ENCODE results near the gene GRB7. TPM values are rescaled to one million over a fixed set of nuclear protein-coding genes. Genes with fewer than 3 reads are reported as not detected.
"Not testable (repeated sequence)": the region's sequence is repeated elsewhere in the genome, so short reads cannot be mapped to it uniquely, and the experiment has no call there.

Gene GRB7
- total RNA-seq, 1 donor from 2014 or later, result 1.6 TPM

- H3K36me3 ChIP-seq, result peaks cover 74 to 81% of the 10 kb centered on the region in 2 donors
These were observed 27.5 kb upstream of the GRB7 start for GRCh38 chr17:39709998-39710964.

GRCh38 chr17:39711071-39711470 lies 26.7 kb upstream of the GRB7 start:
- H3K4me3 ChIP-seq; H3K27ac ChIP-seq; DNase-seq (ENCODE audit: low spot score in 2 of 2); H3K9me3 ChIP-seq; H3K4me1 ChIP-seq; intact Hi-C loops (cut with DNase I); H3K27me3 ChIP-seq: not testable (repeated sequence)
- peaks cover 82 to 89% of the 10 kb centered on the region in 2 donors for H3K36me3 ChIP-seq

More at GRCh38 chr17:39709998-39710964, 27.5 kb upstream of the GRB7 start:
- no peak overlapping the region for H3K4me3 ChIP-seq
- peaks cover 7 to 18% of the 10 kb centered on the region in 2 donors for H3K4me1 ChIP-seq
- H3K27me3 ChIP-seq, result no peaks in the 10 kb centered on the region
- intact Hi-C loops (cut with DNase I), result no loop called here
- H3K27ac ChIP-seq, result no peak overlapping the region
- no peaks in the 10 kb centered on the region for H3K9me3 ChIP-seq
- DNase-seq (ENCODE audit: low spot score in 2 of 2), result no peak
- no peak for TF ChIP-seq CTCF (IDR thresholded peaks at IDR 0.05)

GRCh38 chr17:39711851-39712250 lies 25.9 kb upstream of the GRB7 start:
- intact Hi-C loops (cut with DNase I), result no loop called here
- no peak overlapping the region for H3K27ac ChIP-seq
- TF ChIP-seq CTCF (IDR thresholded peaks at IDR 0.05), result no peak
- no peaks in the 10 kb centered on the region for H3K27me3 ChIP-seq
- peaks cover 0 to 2% of the 10 kb centered on the region in 2 donors for H3K4me1 ChIP-seq
- H3K4me3 ChIP-seq, result no peak overlapping the region
- H3K36me3 ChIP-seq, result peaks cover 89 to 96% of the 10 kb centered on the region in 2 donors
- DNase-seq (ENCODE audit: low spot score in 2 of 2), result no peak
- H3K9me3 ChIP-seq, result no peaks in the 10 kb centered on the region

- intact Hi-C loops (cut with DNase I), result no loop called here
- Histone ChIP-seq H3K36me3 (peaks cover 78 to 96% of the 10 kb centered on the region in 2 donors), H3K27ac (no peak overlapping the region)
These were observed 23.5 kb upstream of the GRB7 start for GRCh38 chr17:39714234-39714633.

GRCh38 chr17:39715375-39716072 lies 22.2 kb upstream of the GRB7 start:
- Histone ChIP-seq H3K9me3 (no peaks in the 10 kb centered on the region), H3K27me3 (no peaks in the 10 kb centered on the region), H3K4me1 (no peaks in the 10 kb centered on the region), H3K4me3 (no peak overlapping the region), H3K27ac (no peak overlapping the region), H3K36me3 (peaks cover 73 to 96% of the 10 kb centered on the region in 2 donors)
- DNase-seq (ENCODE audit: low spot score in 2 of 2), result no peak
- intact Hi-C loops (cut with DNase I), result no loop called here
- no peak for TF ChIP-seq CTCF (IDR thresholded peaks at IDR 0.05)

More at GRCh38 chr17:39714234-39714633, 23.5 kb upstream of the GRB7 start:
- Histone ChIP-seq H3K4me3 (no peak overlapping the region), H3K27me3 (no peaks in the 10 kb centered on the region), H3K9me3 (no peaks in the 10 kb centered on the region), H3K4me1 (no peaks in the 10 kb centered on the region)
- TF ChIP-seq CTCF (IDR thresholded peaks at IDR 0.05), result no peak
- DNase-seq (ENCODE audit: low spot score in 2 of 2), result no peak

All from ascending aorta (tissue), 2 donors.